Measurements from ENCODE around the gene TNNT3. TPM values are rescaled to one million over a fixed set of nuclear protein-coding genes. Genes with fewer than 3 reads are reported as not detected.

Gene TNNT3
- total RNA-seq, 1 donor from 2014 or later: not detected

- no peaks in the 10 kb centered on the region for H3K27me3 ChIP-seq (ENCODE audit: control insufficient read depth, insufficient read depth, low read length)
- FAIRE-seq (no peak), DNase-seq (ENCODE audit: low read depth) (no peak)
- TF ChIP-seq, protein P1, sequence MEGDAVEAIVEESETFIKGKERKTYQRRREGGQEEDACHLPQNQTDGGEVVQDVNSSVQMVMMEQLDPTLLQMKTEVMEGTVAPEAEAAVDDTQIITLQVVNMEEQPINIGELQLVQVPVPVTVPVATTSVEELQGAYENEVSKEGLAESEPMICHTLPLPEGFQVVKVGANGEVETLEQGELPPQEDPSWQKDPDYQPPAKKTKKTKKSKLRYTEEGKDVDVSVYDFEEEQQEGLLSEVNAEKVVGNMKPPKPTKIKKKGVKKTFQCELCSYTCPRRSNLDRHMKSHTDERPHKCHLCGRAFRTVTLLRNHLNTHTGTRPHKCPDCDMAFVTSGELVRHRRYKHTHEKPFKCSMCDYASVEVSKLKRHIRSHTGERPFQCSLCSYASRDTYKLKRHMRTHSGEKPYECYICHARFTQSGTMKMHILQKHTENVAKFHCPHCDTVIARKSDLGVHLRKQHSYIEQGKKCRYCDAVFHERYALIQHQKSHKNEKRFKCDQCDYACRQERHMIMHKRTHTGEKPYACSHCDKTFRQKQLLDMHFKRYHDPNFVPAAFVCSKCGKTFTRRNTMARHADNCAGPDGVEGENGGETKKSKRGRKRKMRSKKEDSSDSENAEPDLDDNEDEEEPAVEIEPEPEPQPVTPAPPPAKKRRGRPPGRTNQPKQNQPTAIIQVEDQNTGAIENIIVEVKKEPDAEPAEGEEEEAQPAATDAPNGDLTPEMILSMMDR (IDR thresholded peaks at IDR 0.05; ENCODE audit: insufficient read depth, low read length, severe bottlenecking): no peak
- no peaks in the 10 kb centered on the region for H3K36me3 ChIP-seq (ENCODE audit: control insufficient read depth, insufficient read depth, low read length)
- H3K4me3 ChIP-seq (ENCODE audit: low read depth, low read length): no peak overlapping the region
These were observed 47.0 kb downstream of the TNNT3 start for GRCh38 chr11:1966531-1966930.

DNA sequence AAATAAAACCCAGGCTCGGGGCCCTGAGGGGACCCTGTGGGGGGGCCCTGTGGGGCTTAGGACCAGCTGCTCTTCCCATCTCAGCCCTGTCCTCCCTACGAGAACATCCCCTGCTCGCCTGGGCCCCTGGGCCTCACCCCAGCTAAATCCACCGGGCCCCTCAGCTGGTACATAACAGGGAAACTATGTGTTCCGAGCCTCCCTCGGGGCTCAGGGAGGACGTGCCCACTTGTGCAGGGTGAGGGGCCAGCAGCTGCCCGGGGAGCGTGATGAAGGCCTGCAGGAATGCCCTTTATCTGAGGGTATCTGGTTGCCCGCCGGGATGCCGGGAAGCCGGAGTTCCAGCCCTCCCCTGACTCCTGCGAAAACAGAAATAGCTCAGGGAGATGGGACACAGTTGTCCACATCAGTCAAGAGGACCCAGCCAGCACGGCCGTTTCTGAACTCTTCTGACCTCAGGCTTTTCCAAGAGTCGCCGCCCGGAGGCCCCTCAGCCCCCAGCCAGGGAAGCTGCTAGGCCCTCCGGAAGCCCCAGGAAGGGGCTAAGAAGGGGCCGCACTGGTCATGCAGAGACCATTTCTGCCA, 48.2 kb downstream of the TNNT3 start:
- Histone ChIP-seq H3K36me3 (ENCODE audit: control insufficient read depth, insufficient read depth, low read length) (no peaks in the 10 kb centered on the region), H3K4me3 (ENCODE audit: low read depth, low read length) (no peak overlapping the region), H3K27me3 (ENCODE audit: control insufficient read depth, insufficient read depth, low read length) (no peaks in the 10 kb centered on the region)
- DNase-seq (ENCODE audit: low read depth) (no peak), FAIRE-seq (no peak)
- TF ChIP-seq, protein P1 (IDR thresholded peaks at IDR 0.05; ENCODE audit: insufficient read depth, low read length, severe bottlenecking): no peak

- Histone ChIP-seq H3K4me3 (ENCODE audit: low read depth, low read length) (no peak overlapping the region), H3K36me3 (ENCODE audit: control insufficient read depth, insufficient read depth, low read length) (no peaks in the 10 kb centered on the region), H3K27me3 (ENCODE audit: control insufficient read depth, insufficient read depth, low read length) (no peaks in the 10 kb centered on the region)
- DNase-seq (ENCODE audit: low read depth) (no peak), FAIRE-seq (no peak)
- TF ChIP-seq, protein P1 (IDR thresholded peaks at IDR 0.05; ENCODE audit: insufficient read depth, low read length, severe bottlenecking): no peak
These were observed 49.0 kb downstream of the TNNT3 start for GRCh38 chr11:1968454-1969002.

- TF ChIP-seq, protein P1 (IDR thresholded peaks at IDR 0.05; ENCODE audit: insufficient read depth, low read length, severe bottlenecking): no peak
- Histone ChIP-seq H3K36me3 (ENCODE audit: control insufficient read depth, insufficient read depth, low read length) (no peaks in the 10 kb centered on the region), H3K4me3 (ENCODE audit: low read depth, low read length) (no peak overlapping the region), H3K27me3 (ENCODE audit: control insufficient read depth, insufficient read depth, low read length) (no peaks in the 10 kb centered on the region)
- FAIRE-seq (no peak), DNase-seq (ENCODE audit: low read depth) (no peak)
These were observed 49.5 kb downstream of the TNNT3 start for GRCh38 chr11:1969035-1969434.

GRCh38 chr11:1969776-1970175, 50.3 kb downstream of the TNNT3 start:
- Histone ChIP-seq H3K4me3 (ENCODE audit: low read depth, low read length) (no peak overlapping the region), H3K27me3 (ENCODE audit: control insufficient read depth, insufficient read depth, low read length) (no peaks in the 10 kb centered on the region), H3K36me3 (ENCODE audit: control insufficient read depth, insufficient read depth, low read length) (no peaks in the 10 kb centered on the region)
- FAIRE-seq: no peak
- TF ChIP-seq, protein P1 (IDR thresholded peaks at IDR 0.05; ENCODE audit: insufficient read depth, low read length, severe bottlenecking): no peak
- DNase-seq (ENCODE audit: low read depth): no peak

- Histone ChIP-seq H3K4me3 (ENCODE audit: low read depth, low read length) (no peak overlapping the region), H3K36me3 (ENCODE audit: control insufficient read depth, insufficient read depth, low read length) (no peaks in the 10 kb centered on the region), H3K27me3 (ENCODE audit: control insufficient read depth, insufficient read depth, low read length) (no peaks in the 10 kb centered on the region)
- TF ChIP-seq, protein P1 (IDR thresholded peaks at IDR 0.05; ENCODE audit: insufficient read depth, low read length, severe bottlenecking): no peak
- FAIRE-seq: no peak
- DNase-seq (ENCODE audit: low read depth): no peak
These were observed 51.5 kb downstream of the TNNT3 start for GRCh38 chr11:1970956-1971355.
